ENCODE results near the gene NFYB.

Gene NFYB

DNA sequence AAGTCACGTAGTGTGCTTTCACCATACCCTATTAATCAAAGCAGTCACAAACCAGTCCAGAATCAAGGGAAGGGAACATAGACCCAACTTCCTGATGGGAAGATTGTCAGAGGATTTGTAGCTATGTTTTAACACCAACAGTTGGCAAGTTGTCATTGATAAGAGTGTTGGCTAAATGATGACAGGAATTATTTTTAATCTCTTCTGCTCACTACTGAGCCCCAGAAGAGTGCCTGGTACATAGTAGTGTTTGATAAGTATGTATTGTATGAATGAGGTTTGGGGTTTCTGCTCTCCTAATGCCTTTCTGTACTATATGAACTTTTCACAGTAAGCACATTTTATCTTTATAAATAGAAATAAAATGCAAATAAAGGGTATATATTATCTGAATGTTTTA, 59.0 kb downstream of the NFYB start:
- DNase-seq (ENCODE audit: low read depth), result no peak
- H3K4me3 ChIP-seq (ENCODE audit: low read length), result no peak overlapping the region
- TF ChIP-seq, protein P1, sequence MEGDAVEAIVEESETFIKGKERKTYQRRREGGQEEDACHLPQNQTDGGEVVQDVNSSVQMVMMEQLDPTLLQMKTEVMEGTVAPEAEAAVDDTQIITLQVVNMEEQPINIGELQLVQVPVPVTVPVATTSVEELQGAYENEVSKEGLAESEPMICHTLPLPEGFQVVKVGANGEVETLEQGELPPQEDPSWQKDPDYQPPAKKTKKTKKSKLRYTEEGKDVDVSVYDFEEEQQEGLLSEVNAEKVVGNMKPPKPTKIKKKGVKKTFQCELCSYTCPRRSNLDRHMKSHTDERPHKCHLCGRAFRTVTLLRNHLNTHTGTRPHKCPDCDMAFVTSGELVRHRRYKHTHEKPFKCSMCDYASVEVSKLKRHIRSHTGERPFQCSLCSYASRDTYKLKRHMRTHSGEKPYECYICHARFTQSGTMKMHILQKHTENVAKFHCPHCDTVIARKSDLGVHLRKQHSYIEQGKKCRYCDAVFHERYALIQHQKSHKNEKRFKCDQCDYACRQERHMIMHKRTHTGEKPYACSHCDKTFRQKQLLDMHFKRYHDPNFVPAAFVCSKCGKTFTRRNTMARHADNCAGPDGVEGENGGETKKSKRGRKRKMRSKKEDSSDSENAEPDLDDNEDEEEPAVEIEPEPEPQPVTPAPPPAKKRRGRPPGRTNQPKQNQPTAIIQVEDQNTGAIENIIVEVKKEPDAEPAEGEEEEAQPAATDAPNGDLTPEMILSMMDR (IDR thresholded peaks at IDR 0.05; ENCODE audit: insufficient read depth, low read depth, low read length, missing control alignments), result no peak

DNA sequence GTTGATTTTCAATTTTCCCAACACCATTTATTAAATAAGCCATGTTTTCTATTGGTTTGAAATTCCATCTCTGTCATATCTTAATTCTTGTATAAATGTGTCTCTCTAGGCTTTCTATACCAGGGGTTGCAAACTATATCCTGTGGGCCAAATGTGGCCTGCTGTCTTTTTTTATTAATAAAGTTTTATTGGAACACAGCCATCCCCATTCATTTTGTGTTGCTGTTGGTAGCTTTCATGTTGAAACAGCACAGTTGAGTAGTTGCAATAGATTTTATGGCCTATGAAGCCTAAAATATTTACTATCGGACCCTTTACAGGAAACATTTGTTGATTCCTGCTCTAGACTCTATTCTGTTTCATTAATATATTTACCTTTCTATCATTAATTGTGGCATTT, 64.3 kb downstream of the NFYB start:
- TF ChIP-seq, protein P1 (IDR thresholded peaks at IDR 0.05; ENCODE audit: insufficient read depth, low read depth, low read length, missing control alignments), result no peak
- no peak for DNase-seq (ENCODE audit: low read depth)
- no peak overlapping the region for H3K4me3 ChIP-seq (ENCODE audit: low read length)

DNA sequence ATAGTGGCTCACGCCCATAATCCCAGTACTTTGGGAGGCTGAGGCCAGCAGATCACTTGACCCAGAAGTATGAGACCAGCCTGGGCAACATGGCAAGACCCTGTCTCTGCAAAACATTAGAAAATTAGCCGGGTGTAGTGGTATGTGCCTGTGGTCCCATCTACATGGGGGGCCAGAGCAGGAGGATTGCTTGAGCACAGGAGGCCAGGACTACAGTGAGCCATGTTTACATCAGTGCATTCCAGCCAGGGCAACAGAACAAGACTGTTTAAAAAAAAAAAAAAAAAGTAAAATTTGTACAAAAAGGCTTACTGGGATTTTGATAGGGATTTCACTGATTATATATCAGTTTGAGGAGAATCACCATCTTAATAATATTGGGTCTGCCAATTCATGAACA, 65.9 kb downstream of the NFYB start:
- TF ChIP-seq, protein P1 (IDR thresholded peaks at IDR 0.05; ENCODE audit: insufficient read depth, low read depth, low read length, missing control alignments), result no peak
- no peak for DNase-seq (ENCODE audit: low read depth)
- no peak overlapping the region for H3K4me3 ChIP-seq (ENCODE audit: low read length)

All from epithelial cell of esophagus (primary cell).